ENCODE data around the gene RAB1A.
A peak's percentile ranks its signal among the peaks of the same experiment; 100 is the strongest.

Gene RAB1A

GRCh38 chr2:65070172-65070830, 59.6 kb downstream of the RAB1A start:
- peak; percentile 51 for DNase-seq (ENCODE audit: extremely low read depth, low read depth)
- peak; percentile 29 for TF ChIP-seq CTCF (IDR thresholded peaks at IDR 0.05; ENCODE audit: low read depth, low read length, missing control alignments)
- no peak overlapping the region for H3K4me3 ChIP-seq (replicated peaks; ENCODE audit: low read depth, low read length)

GRCh38 chr2:65069439-65069824, 60.5 kb downstream of the RAB1A start:
- no peak for DNase-seq (ENCODE audit: extremely low read depth, low read depth)
- H3K4me3 ChIP-seq (replicated peaks; ENCODE audit: low read depth, low read length), result no peak overlapping the region
- TF ChIP-seq CTCF (IDR thresholded peaks at IDR 0.05; ENCODE audit: low read depth, low read length, missing control alignments), result no peak

- TF ChIP-seq CTCF (IDR thresholded peaks at IDR 0.05; ENCODE audit: low read depth, low read length, missing control alignments), result no peak
- no peak for DNase-seq (ENCODE audit: extremely low read depth, low read depth)
- H3K4me3 ChIP-seq (replicated peaks; ENCODE audit: low read depth, low read length), result no peak overlapping the region
Measured at GRCh38 chr2:65067806-65068553, 61.9 kb downstream of the RAB1A start.

- H3K4me3 ChIP-seq (replicated peaks; ENCODE audit: low read depth, low read length), result no peak overlapping the region
- DNase-seq (ENCODE audit: extremely low read depth, low read depth), result peak; percentile 73
- TF ChIP-seq CTCF (IDR thresholded peaks at IDR 0.05; ENCODE audit: low read depth, low read length, missing control alignments), result peak; percentile 60
Measured at GRCh38 chr2:65064728-65065552, 65.0 kb downstream of the RAB1A start.

- DNase-seq (ENCODE audit: extremely low read depth, low read depth), result no peak
- no peak for TF ChIP-seq CTCF (IDR thresholded peaks at IDR 0.05; ENCODE audit: low read depth, low read length, missing control alignments)
- no peak overlapping the region for H3K4me3 ChIP-seq (replicated peaks; ENCODE audit: low read depth, low read length)
Measured at GRCh38 chr2:65062843-65063825, 66.8 kb downstream of the RAB1A start.

GRCh38 chr2:65061910-65062339, 68.0 kb downstream of the RAB1A start:
- no peak overlapping the region for H3K4me3 ChIP-seq (replicated peaks; ENCODE audit: low read depth, low read length)
- no peak for DNase-seq (ENCODE audit: extremely low read depth, low read depth)
- no peak for TF ChIP-seq CTCF (IDR thresholded peaks at IDR 0.05; ENCODE audit: low read depth, low read length, missing control alignments)
